ENCODE measurements around the gene KL.

The KL gene

GRCh38 chr13:33107361-33107760, 91.1 kb downstream of the KL start:
- no peak for DNase-seq (ENCODE audit: low read depth, low spot score)
- H3K27ac ChIP-seq = no peak overlapping the region

GRCh38 chr13:33108620-33109019, 92.4 kb downstream of the KL start:
- no peak for DNase-seq (ENCODE audit: low read depth, low spot score)
- no peak overlapping the region for H3K27ac ChIP-seq

- no peak overlapping the region for H3K27ac ChIP-seq
- no peak for DNase-seq (ENCODE audit: low read depth, low spot score)
These were observed 93.1 kb downstream of the KL start for GRCh38 chr13:33109271-33109697.

DNA sequence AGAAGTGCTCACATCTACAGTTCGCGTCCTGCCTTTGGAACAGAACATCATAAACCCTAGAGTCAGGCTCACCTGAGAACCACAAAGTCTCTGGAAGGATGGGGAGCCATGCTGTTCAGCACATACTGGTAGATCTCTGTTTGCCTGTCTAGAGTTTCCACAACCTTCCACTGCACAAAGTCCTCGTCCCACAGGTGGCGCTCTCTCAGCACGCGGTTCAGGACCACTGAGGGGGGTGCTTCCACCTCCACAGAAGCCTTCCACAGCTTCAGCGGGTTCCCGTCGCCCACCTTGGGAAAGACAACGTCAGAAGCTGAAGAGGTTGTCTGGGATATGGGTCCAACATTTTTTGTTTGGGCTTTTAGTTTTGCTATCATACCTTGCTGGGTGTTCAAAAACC, 93.6 kb downstream of the KL start:
- no peak overlapping the region for H3K27ac ChIP-seq
- no peak for DNase-seq (ENCODE audit: low read depth, low spot score)

- DNase-seq (ENCODE audit: low read depth, low spot score) = no peak
- H3K27ac ChIP-seq = no peak overlapping the region
These were observed 94.1 kb downstream of the KL start for GRCh38 chr13:33110386-33110712.

DNA sequence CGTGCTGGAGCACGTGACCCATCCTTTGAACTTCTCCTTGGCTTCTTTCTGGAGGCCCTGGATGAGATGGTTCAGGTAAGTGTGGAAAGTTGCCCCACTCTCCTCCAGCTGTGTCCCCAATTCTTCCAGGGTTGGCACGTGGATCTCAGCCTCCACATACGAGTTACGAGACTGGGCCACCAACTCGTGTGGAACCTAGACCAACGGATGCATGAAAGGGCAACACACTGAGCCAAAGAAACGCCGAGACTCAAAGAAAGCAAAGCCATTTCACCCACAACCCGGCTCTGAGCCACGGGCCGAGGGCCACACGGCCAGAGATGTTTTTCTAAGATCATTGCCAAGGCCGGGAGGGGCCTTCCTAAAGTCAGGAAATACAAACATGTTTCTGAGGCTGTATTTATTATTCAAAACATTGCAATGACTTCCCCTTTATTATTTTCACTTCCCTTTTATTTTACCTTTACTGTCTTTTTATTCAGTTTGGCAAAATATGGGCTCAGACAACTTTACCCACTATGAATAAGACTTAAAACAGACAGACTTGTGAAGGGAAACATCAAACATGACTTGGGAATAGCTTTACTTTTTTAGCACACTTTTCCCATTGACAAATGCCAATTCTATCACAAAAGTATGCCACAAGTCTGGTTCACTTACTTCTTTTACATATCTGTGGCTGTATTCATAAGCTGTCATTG, 94.6 kb downstream of the KL start:
- no peak overlapping the region for H3K27ac ChIP-seq
- DNase-seq (ENCODE audit: low read depth, low spot score) = no peak

- H3K27ac ChIP-seq = no peak overlapping the region
- no peak for DNase-seq (ENCODE audit: low read depth, low spot score)
These were observed 95.3 kb downstream of the KL start for GRCh38 chr13:33111414-33112110.

- DNase-seq (ENCODE audit: low read depth, low spot score) = no peak
These were observed 96.5 kb downstream of the KL start for GRCh38 chr13:33112766-33113165.

DNA sequence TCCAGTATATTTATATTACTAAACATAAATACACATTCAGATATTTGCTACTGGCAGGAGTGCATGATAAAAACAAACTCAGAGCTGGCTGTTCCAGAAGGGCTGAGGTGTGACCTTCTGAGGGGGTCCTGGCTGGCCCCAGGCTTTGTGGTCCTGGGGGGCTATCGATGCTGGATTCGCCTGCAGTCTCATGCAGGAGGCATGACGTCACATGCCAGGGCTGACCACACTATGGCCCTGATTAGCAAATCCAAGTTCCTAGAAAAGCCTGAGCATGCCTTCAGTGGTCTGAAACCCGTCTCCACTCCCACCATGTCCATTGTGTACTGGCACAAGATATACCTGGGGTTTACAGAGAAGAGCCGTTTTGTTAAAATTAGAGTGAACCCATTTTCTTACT, 97.9 kb downstream of the KL start:
- no peak overlapping the region for H3K27ac ChIP-seq
- no peak for DNase-seq (ENCODE audit: low read depth, low spot score)

More at GRCh38 chr13:33112766-33113165, 96.5 kb downstream of the KL start:
- H3K27ac ChIP-seq = no peak overlapping the region

DNA sequence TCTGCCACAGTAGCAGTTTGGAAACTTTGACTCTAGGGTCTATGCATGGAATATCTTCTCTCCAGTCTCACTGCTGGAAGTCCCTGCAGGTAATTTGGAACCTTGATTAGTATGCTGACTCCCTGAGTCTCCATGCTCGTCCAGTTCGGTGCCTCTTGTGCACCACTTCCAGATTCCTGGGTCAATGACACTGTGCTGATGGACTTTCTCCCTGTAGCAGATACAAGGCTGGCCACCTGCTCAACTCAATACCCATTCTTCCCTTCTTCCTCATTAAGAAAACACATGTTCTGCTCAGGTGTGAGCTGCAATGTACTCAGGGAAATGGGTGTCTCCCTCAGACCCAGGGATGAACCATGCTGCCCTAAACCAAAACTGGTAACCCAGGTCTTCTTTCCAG, 99.1 kb downstream of the KL start:
- H3K27ac ChIP-seq = no peak overlapping the region
- no peak for DNase-seq (ENCODE audit: low read depth, low spot score)
